Pancreas (tissue), 10 donors: Measurements from ENCODE around the gene DNM3. TPM values are rescaled to one million over a fixed set of nuclear protein-coding genes. Genes with fewer than 3 reads are reported as not detected.

Source experiments
- ATAC-seq, 4 donors: fragments of 200-7000 bp; cut with Tn5 transposase; one replicate each; pipeline versions ENCODE4 v1.8.0 to v1.9.1; 2020; ENCODE audit warnings: mild to moderate bottlenecking in 4 of 4, moderate library complexity in 4 of 4
- DNase-seq, 6 donors: peaks; one replicate each; pipeline ENCODE4 v3.0.0-alpha.2; 2020
- FAIRE-seq: peaks from 2 replicates; lab custom pipeline; 2012; peaks lifted over from hg19 to GRCh38; lab: Jason Lieb, UNC
- H3K27ac ChIP-seq, 4 donors: fragments of 200-600 bp; sonication (generic); 1 replicate in 3 of 4; 2 replicates in 1 of 4; pipeline versions ENCODE4 v1.5.0 to v1.8.0; 2020
- H3K27me3 ChIP-seq, 4 donors: fragments of 200-600 bp; one replicate each; pipeline ENCODE4 v1.8.0; 2021
- H3K36me3 ChIP-seq, 3 donors: fragments of 200-600 bp; sonication (generic) in 1 of 3; one replicate each; pipeline versions ENCODE4 v1.5.0 to v1.8.0; 2020 to 2021
- H3K4me1 ChIP-seq, 3 donors: fragments of 200-600 bp; one replicate each; pipeline ENCODE4 v1.8.0; 2021
- H3K4me3 ChIP-seq, 4 donors: fragments of 200-600 bp; sonication (generic) in 2 of 4; one replicate each; pipeline versions ENCODE4 v1.5.0 to v1.8.0; 2020 to 2021
- H3K9me3 ChIP-seq, 4 donors: fragments of 200-600 bp; one replicate each; pipeline ENCODE4 v1.8.0; 2021
- WGBS, 2 donors: extraction: QIAGEN DNeasy Blood & Tissue Kit; methylation state at CpG; one replicate each; pipeline ENCODE4 v1.1.7; 2013; 5-methylcytosine and 5-hydroxymethylcytosine counted together
- intact Hi-C, 3 donors: fragments of 100-400 bp; cut with DNase I; formaldehyde crosslinking; loops; one replicate each; pipeline versions ENCODE4 v1.11.1 to v1.14.2; 2022
- polyA plus RNA-seq, 2 donors: library from polyadenylated mRNA; stranded (reverse); fragments of 200-250 nt; gene quantifications; one replicate each; pipeline ENCODE4 v1.2.3, GENCODE V29; 2013
- total RNA-seq, 6 donors: library from RNA; stranded (reverse); fragmentation: NEBNext Ultra II Directional in 4 of 6; extraction: Animal tissue kit (Norgen Biotek cat#: 25700) in 4 of 6; gene quantifications; one replicate each; pipeline versions ENCODE4 v1.2.1 to v1.2.4, GENCODE V29; 2021 to 2023
- TF ChIP-seq, protein P1 (sequence below), 4 donors: fragments of 200-600 bp; sonication (generic) in 3 of 4; IDR thresholded peaks; one replicate each; pipeline versions ENCODE4 v1.5.0 to v1.8.0; 2021; ENCODE audit warnings: antibody characterized with exemption in 4 of 4
- donor health status: healthy with polysubstance abuse.
- donor health status: DM: no; HTN: no; CAD: no; lungs with moderate emphysema.
- donor health status: DM: no; HTN: no; CAD: no.
- donor health status: control.
- donor health status: control.
- donor health status: Bipolar disorder and iron deficiency.
- donor health status: DM: yes; HTN: yes; CAD: no.
- donor health status: DM: no; HTN: no; CAD: no.
- donor health status: DM: no; HTN: no; CAD: no.
- donor health status: DM: yes; HTN: yes; CAD: no.

DNM3 gene
- total and polyA plus RNA-seq, 8 donors = 0.40 to 1.3 (median 0.78) TPM

- TF ChIP-seq, protein P1, sequence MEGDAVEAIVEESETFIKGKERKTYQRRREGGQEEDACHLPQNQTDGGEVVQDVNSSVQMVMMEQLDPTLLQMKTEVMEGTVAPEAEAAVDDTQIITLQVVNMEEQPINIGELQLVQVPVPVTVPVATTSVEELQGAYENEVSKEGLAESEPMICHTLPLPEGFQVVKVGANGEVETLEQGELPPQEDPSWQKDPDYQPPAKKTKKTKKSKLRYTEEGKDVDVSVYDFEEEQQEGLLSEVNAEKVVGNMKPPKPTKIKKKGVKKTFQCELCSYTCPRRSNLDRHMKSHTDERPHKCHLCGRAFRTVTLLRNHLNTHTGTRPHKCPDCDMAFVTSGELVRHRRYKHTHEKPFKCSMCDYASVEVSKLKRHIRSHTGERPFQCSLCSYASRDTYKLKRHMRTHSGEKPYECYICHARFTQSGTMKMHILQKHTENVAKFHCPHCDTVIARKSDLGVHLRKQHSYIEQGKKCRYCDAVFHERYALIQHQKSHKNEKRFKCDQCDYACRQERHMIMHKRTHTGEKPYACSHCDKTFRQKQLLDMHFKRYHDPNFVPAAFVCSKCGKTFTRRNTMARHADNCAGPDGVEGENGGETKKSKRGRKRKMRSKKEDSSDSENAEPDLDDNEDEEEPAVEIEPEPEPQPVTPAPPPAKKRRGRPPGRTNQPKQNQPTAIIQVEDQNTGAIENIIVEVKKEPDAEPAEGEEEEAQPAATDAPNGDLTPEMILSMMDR (IDR thresholded peaks at IDR 0.05) = no peak
- ATAC-seq (peak; percentile 56 to 73 (median 68)), DNase-seq (peak in 3 of 6 donors; percentile 12 to 31 (median 16)), FAIRE-seq (no peak)
- no peaks in the 10 kb centered on the region for H3K27me3 ChIP-seq
- no peaks in the 10 kb centered on the region for H3K9me3 ChIP-seq
- H3K4me1 ChIP-seq = peaks cover 0 to 11% (median 8%) of the 10 kb centered on the region in 3 donors
- WGBS, 2 donors = 58 to 79% methylated on average over 1 of the region's 1 CpG
- H3K4me3 ChIP-seq = no peak overlapping the region
- no peak overlapping the region for H3K27ac ChIP-seq
- no peaks in the 10 kb centered on the region for H3K36me3 ChIP-seq
- intact Hi-C loops = no loop called here
Observed at GRCh38 chr1:172402878-172403569, 561.7 kb downstream of the DNM3 start.

DNA sequence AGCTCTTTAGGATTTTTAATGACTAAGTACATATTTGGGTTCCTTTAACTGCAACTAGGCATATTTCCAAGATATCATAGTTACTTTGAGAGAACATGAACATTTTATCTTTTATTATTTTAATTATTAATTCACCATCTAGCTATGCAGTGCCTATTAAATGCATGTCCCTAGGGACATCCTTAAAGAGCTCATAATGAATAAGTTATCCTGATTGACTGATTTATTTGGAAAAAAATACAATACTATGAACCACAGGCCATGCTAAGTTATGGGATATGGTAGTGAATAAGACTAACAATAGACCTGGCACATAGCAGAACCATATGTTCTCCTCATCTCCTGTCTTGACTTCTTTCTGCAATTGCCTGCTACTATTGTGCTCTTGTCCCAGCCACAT, 562.8 kb downstream of the DNM3 start:
- no peak for FAIRE-seq
- DNase-seq = no peak
- intact Hi-C loops = no loop called here

GRCh38 chr1:172405912-172406311, 564.6 kb downstream of the DNM3 start:
- Histone ChIP-seq H3K36me3 (no peaks in the 10 kb centered on the region), H3K27ac (no peak overlapping the region), H3K4me3 (no peak overlapping the region), H3K4me1 (peaks cover 0 to 11% (median 8%) of the 10 kb centered on the region in 3 donors), H3K9me3 (no peaks in the 10 kb centered on the region), H3K27me3 (no peaks in the 10 kb centered on the region)
- no peak for ATAC-seq
- FAIRE-seq = no peak
- DNase-seq = no peak
- TF ChIP-seq, protein P1 (IDR thresholded peaks at IDR 0.05) = no peak
- intact Hi-C loops = no loop called here

More for the DNA sequence above, 562.8 kb downstream of the DNM3 start:
- TF ChIP-seq, protein P1 (IDR thresholded peaks at IDR 0.05) = no peak
- Histone ChIP-seq H3K27ac (no peak overlapping the region), H3K4me3 (no peak overlapping the region), H3K9me3 (no peaks in the 10 kb centered on the region), H3K4me1 (peaks cover 0 to 11% (median 8%) of the 10 kb centered on the region in 3 donors), H3K27me3 (no peaks in the 10 kb centered on the region), H3K36me3 (no peaks in the 10 kb centered on the region)
- ATAC-seq = no peak

DNA sequence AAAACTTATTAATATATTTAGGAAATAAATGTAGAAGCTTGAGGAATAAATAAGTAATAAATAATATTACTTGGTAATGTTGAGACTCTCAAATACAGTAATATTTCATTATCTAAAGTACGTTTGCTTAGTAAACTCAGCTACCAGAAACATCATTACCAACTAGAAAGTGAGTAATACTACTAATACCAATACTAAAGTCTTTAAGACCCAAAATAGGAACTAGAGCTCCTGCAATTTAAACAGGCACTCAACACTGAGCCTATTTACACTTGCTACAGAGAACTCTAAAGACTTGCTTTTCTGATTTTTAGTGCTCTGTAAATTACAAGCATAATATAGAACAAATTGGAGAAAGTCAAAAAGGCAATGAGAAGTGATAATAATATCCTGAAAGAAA, 565.7 kb downstream of the DNM3 start:
- Histone ChIP-seq H3K9me3 (no peaks in the 10 kb centered on the region), H3K4me1 (peaks cover 0 to 11% (median 8%) of the 10 kb centered on the region in 3 donors), H3K36me3 (no peaks in the 10 kb centered on the region), H3K4me3 (no peak overlapping the region), H3K27ac (no peak overlapping the region), H3K27me3 (no peaks in the 10 kb centered on the region)
- ATAC-seq = no peak
- peak; percentile 57 for FAIRE-seq
- WGBS, 2 donors = 74 to 84% methylated on average over 1 of the region's 1 CpG
- DNase-seq = no peak
- intact Hi-C loops = no loop called here
- TF ChIP-seq, protein P1 (IDR thresholded peaks at IDR 0.05) = no peak

DNA sequence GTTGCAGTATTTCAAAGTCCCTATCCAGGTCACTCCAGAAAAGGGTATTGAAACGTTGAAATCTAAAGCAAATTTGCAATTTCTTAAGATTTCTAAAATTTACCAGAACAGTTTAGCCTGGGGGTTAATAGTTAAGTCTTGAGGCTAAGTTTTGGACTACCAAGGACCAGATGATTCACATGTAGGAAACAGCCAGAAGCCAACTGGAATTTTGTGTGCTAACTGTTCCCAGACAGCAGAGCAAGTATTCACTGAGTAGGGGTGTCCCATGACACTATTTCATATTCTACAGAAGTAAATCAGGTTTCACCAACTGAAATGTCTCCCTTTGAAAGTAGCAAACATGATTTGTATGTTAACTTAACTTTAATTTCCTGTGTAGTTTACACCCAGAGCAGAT, 567.7 kb downstream of the DNM3 start:
- Histone ChIP-seq H3K4me1 (no peaks in the 10 kb centered on the region), H3K27me3 (no peaks in the 10 kb centered on the region), H3K9me3 (no peaks in the 10 kb centered on the region), H3K36me3 (no peaks in the 10 kb centered on the region), H3K27ac (no peak overlapping the region), H3K4me3 (no peak overlapping the region)
- peak in 1 of 4 donors; percentile 57 for ATAC-seq
- intact Hi-C loops = no loop called here
- no peak for DNase-seq
- 73 to 86% methylated on average over 1 of the region's 1 CpG for WGBS, 2 donors
- FAIRE-seq = no peak
- TF ChIP-seq, protein P1 (IDR thresholded peaks at IDR 0.05) = no peak
